Retinal pigment epithelial cell (primary cell): ENCODE data around the gene UBASH3B.

Source experiments
- DNase-seq: peaks from one replicate; pipeline ENCODE4 v3.0.0-alpha.2; 2010; ENCODE audit warnings: low read depth
- H3K4me3 ChIP-seq: 2 replicates; pipeline ENCODE4 v1.5.1; 2011; ENCODE audit warnings: mild to moderate bottlenecking, low read length, control low read depth, moderate library complexity
- CTCF ChIP-seq: conservative IDR thresholded peaks from 2 replicates; pipeline ENCODE4 v1.5.1; 2011; ENCODE audit warnings: low read depth, low read length, control low read depth, inconsistent platforms

UBASH3B gene

GRCh38 chr11:122649116-122649515 lies 6.4 kb upstream of the UBASH3B start:
- no peak overlapping the region for H3K4me3 ChIP-seq
- no peak for DNase-seq
- no peak for TF ChIP-seq CTCF

DNA sequence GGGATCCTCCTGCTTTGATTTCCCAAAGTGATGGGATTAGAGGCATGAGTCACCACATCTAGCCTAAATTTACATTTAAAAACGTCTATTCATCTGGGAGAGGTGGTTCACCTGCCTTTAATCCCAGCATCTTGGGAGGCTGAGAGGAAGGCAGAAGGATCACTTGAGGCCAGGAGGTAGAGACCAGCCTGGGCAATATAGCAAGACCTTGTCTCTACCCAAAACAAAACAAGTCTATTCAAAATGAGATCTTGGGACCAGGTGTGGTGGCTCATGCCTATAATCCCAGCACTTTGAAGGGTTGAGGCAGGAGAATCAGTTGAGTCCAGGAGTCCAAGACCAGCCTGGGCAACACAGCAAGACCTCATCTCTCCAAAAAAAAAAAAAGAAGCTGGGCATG lies 4.9 kb upstream of the UBASH3B start:
- TF ChIP-seq CTCF = no peak
- DNase-seq = no peak
- no peak overlapping the region for H3K4me3 ChIP-seq

GRCh38 chr11:122652495-122652894 lies 3.0 kb upstream of the UBASH3B start:
- DNase-seq = no peak
- no peak for TF ChIP-seq CTCF
- no peak overlapping the region for H3K4me3 ChIP-seq

DNA sequence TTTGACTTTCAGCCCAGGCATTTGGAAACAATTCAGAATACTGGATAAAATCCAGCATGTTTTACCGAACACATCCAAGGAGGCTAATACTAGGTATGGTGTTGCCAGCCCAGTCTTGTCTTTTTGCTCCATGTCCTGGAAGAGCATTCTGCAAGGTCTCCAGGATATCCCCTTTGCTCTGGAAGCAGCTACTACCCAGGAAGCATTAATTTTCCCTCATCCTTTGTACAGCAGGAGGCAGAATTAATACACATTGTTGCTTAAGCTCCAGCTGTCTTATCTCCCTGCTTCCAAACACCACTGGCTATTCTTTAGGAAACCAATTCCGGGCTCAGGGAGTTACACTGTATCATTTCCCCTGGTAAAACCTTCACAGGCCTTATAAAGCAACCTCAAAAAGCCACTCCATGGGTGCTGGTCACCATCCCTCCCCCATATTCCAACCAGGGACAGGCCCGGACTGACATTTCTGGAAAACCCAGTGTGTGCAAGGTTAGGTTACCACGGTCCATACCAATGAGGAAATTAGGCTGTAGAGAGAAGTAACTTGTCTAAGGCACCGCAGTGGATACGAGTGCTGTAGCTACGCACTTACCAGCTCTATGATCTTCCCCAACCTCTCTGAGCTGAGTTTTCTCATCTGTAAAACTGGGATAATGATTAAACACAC lies 1.5 kb upstream of the UBASH3B start:
- DNase-seq = no peak
- no peak overlapping the region for H3K4me3 ChIP-seq
- no peak for TF ChIP-seq CTCF

- no peak for TF ChIP-seq CTCF
- peak overlapping the region; percentile 54 for H3K4me3 ChIP-seq
- peak; percentile 23 for DNase-seq
Measured at GRCh38 chr11:122656073-122656630, 630 bp downstream of the UBASH3B start.

- DNase-seq = peak; percentile 21
- TF ChIP-seq CTCF = peak; percentile 10
Measured at GRCh38 chr11:122656631-122657101, 1.1 kb downstream of the UBASH3B start.

More at GRCh38 chr11:122656631-122657101, 1.1 kb downstream of the UBASH3B start:
- H3K4me3 ChIP-seq = peak overlapping the region; percentile 54
